ENCODE measurements around the gene VPS26A. TPM values are rescaled to one million over a fixed set of nuclear protein-coding genes. Genes with fewer than 3 reads are reported as not detected.

Gene VPS26A
- total RNA-seq, 2 donors from 2014 or later, result 29.5 to 46.3 TPM

- Histone ChIP-seq H3K27ac (no peak overlapping the region), H3K4me3 (no peak overlapping the region), H3K9me3 (no peaks in the 10 kb centered on the region), H3K27me3 (replicated peaks; ENCODE audit: insufficient read depth) (no peaks in the 10 kb centered on the region), H3K36me3 (peaks cover 3% of the 10 kb centered on the region), H3K4me1 (ENCODE audit: control insufficient read depth in 1 of 2, low read depth in 2 of 2) (peaks cover 0 to 19% of the 10 kb centered on the region in 2 donors)
- ATAC-seq (ENCODE audit: insufficient number of reproducible peaks, low FRiP score, low read depth) (no peak), DNase-seq (ENCODE audit: low spot score) (no peak)
- no peak for TF ChIP-seq CTCF (IDR thresholded peaks at IDR 0.05)
Observed at GRCh38 chr10:69093933-69094332, 30.0 kb upstream of the VPS26A start.

- Histone ChIP-seq H3K27me3 (replicated peaks; ENCODE audit: insufficient read depth) (no peaks in the 10 kb centered on the region), H3K27ac (no peak overlapping the region), H3K36me3 (peaks cover 3% of the 10 kb centered on the region), H3K9me3 (no peaks in the 10 kb centered on the region), H3K4me1 (ENCODE audit: control insufficient read depth in 1 of 2, low read depth in 2 of 2) (peaks cover 0 to 5% of the 10 kb centered on the region in 2 donors), H3K4me3 (no peak overlapping the region)
- no peak for DNase-seq (ENCODE audit: low spot score)
- ATAC-seq (ENCODE audit: insufficient number of reproducible peaks, low FRiP score, low read depth), result no peak
- no peak for TF ChIP-seq CTCF (IDR thresholded peaks at IDR 0.05)
Observed at GRCh38 chr10:69096045-69096444, 27.9 kb upstream of the VPS26A start.

- DNase-seq (ENCODE audit: low spot score) (no peak), ATAC-seq (ENCODE audit: insufficient number of reproducible peaks, low FRiP score, low read depth) (no peak)
- H3K4me1 ChIP-seq (ENCODE audit: control insufficient read depth in 1 of 2, low read depth in 2 of 2), result no peaks in the 10 kb centered on the region
- H3K27me3 ChIP-seq (replicated peaks; ENCODE audit: insufficient read depth), result no peaks in the 10 kb centered on the region
- peaks cover 3% of the 10 kb centered on the region for H3K36me3 ChIP-seq
- H3K9me3 ChIP-seq, result no peaks in the 10 kb centered on the region
- no peak for TF ChIP-seq CTCF (IDR thresholded peaks at IDR 0.05)
- no peak overlapping the region for H3K4me3 ChIP-seq
- no peak overlapping the region for H3K27ac ChIP-seq
Observed at GRCh38 chr10:69097729-69098128, 26.2 kb upstream of the VPS26A start.

- Histone ChIP-seq H3K9me3 (no peaks in the 10 kb centered on the region), H3K4me1 (ENCODE audit: control insufficient read depth in 1 of 2, low read depth in 2 of 2) (no peaks in the 10 kb centered on the region), H3K36me3 (peaks cover 3% of the 10 kb centered on the region), H3K4me3 (no peak overlapping the region), H3K27ac (no peak overlapping the region), H3K27me3 (replicated peaks; ENCODE audit: insufficient read depth) (no peaks in the 10 kb centered on the region)
- ATAC-seq (ENCODE audit: insufficient number of reproducible peaks, low FRiP score, low read depth), result no peak
- DNase-seq (ENCODE audit: low spot score), result no peak
- no peak for TF ChIP-seq CTCF (IDR thresholded peaks at IDR 0.05)
Observed at GRCh38 chr10:69100136-69100872, 23.7 kb upstream of the VPS26A start.

GRCh38 chr10:69101451-69102095, 22.4 kb upstream of the VPS26A start:
- DNase-seq (ENCODE audit: low spot score) (no peak), ATAC-seq (ENCODE audit: insufficient number of reproducible peaks, low FRiP score, low read depth) (no peak)
- Histone ChIP-seq H3K27ac (no peak overlapping the region), H3K4me3 (no peak overlapping the region), H3K4me1 (ENCODE audit: control insufficient read depth in 1 of 2, low read depth in 2 of 2) (no peaks in the 10 kb centered on the region), H3K27me3 (replicated peaks; ENCODE audit: insufficient read depth) (no peaks in the 10 kb centered on the region), H3K36me3 (peaks cover 3% of the 10 kb centered on the region), H3K9me3 (no peaks in the 10 kb centered on the region)
- TF ChIP-seq CTCF (IDR thresholded peaks at IDR 0.05), result no peak

All from thoracic aorta (tissue), 2 donors.